ENCODE data around the gene SLC7A5. TPM values are rescaled to one million over a fixed set of nuclear protein-coding genes. Genes with fewer than 3 reads are reported as not detected.

Gene SLC7A5
- total and polyA plus RNA-seq, 2 of the 13 experiments (the other 11 are each of a cell fraction or from before 2014, with no cell fraction given): 79.6 to 155 TPM

GRCh38 chr16:87850009-87851006, 19.0 kb downstream of the SLC7A5 start (continued):
- no peak; the same call in none of the 2 replicates for TF ChIP-seq ZNF558 (CRISPR knock-in tag; IDR thresholded peaks at IDR 0.05; ENCODE audit: borderline replicate concordance)
- 0 out of 2 replicates have a peak, but pooled peaks have one; percentile 16 for TF ChIP-seq SRF (IDR thresholded peaks at IDR 0.05; ENCODE audit: low read depth, low read length)
- no peak for TF ChIP-seq FOXM1 (CRISPR knock-in tag; IDR thresholded peaks at IDR 0.05)
- peak; percentile 91; the same call in 1 of the 2 replicates for TF ChIP-seq ZNF276 (CRISPR knock-in tag; IDR thresholded peaks at IDR 0.05; ENCODE audit: low read depth)
- 0 out of 2 replicates have a peak, but pooled peaks have one; percentile 33 for TF ChIP-seq CENPT (CRISPR knock-in tag; IDR thresholded peaks at IDR 0.05; ENCODE audit: low read depth)
- TF ChIP-seq SP1 (IDR thresholded peaks at IDR 0.05): no peak
- TF ChIP-seq SP1 (CRISPR knock-in tag; IDR thresholded peaks at IDR 0.05): peak; percentile 61; the same call in 1 of the 2 replicates
- no peak for TF ChIP-seq ZBTB2 (CRISPR knock-in tag; IDR thresholded peaks at IDR 0.05; ENCODE audit: low read depth)
- TF ChIP-seq ZNF24 (IDR thresholded peaks at IDR 0.05): no peak
- peak; percentile 95 for TF ChIP-seq ZNF609 (CRISPR knock-in tag; IDR thresholded peaks at IDR 0.05; ENCODE audit: borderline replicate concordance)
- peak; percentile 95 for TF ChIP-seq TEAD3 (CRISPR knock-in tag; optimal IDR thresholded peaks at IDR 0.05; ENCODE audit: borderline replicate concordance)
- TF ChIP-seq REST (IDR thresholded peaks at IDR 0.05; ENCODE audit: borderline replicate concordance in 1 of 2, low read depth in 1 of 2, low read length in 2 of 2): no peak; a peak in 1 of 4 replicates
- 0 out of 2 replicates have a peak, but pooled peaks have one; percentile 45 for TF ChIP-seq SNAI1 (CRISPR knock-in tag; IDR thresholded peaks at IDR 0.05; ENCODE audit: borderline replicate concordance)
- peak; percentile 81 for TF ChIP-seq ZNF124 (CRISPR knock-in tag; IDR thresholded peaks at IDR 0.05)
